Measurements from ENCODE around the gene RGS18. TPM values are rescaled to one million over a fixed set of nuclear protein-coding genes. Genes with fewer than 3 reads are reported as not detected.
"Not testable (repeated sequence)": the region's sequence is repeated elsewhere in the genome, so short reads cannot be mapped to it uniquely, and the experiment has no call there.

RGS18 gene
- total RNA-seq, 1 experiment from 2014 or later: not detected

DNA sequence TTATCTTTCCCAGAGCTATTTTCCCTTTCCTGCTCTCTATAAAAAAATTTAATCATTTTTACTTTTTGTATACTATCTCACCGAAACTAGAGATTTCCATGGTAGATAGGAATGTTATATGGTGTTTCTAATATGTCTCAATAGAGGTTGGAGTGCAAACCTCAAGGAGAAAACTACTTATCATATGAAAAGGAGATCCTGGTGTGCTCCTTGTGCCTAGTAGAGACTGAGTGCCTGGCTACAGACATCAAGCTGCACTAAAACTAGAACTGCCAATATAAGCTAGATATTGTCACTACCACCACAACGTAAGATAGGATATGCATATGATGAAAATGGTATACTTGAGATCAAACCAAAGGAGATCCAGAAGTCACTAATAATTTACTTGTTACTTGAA is 67.0 kb downstream of the RGS18 start:
- Histone ChIP-seq H3K9me3 (peaks cover 2% of the 10 kb centered on the region; the same call in 1 of the 2 replicates), H3K36me3 (no peaks in the 10 kb centered on the region), H3K27me3 (no peaks in the 10 kb centered on the region), H3K4me3 (no peak overlapping the region)
- no peak for DNase-seq

GRCh38 chr1:192225703-192226102 is 67.4 kb downstream of the RGS18 start:
- DNase-seq: no peak

GRCh38 chr1:192227330-192227729 is 69.1 kb downstream of the RGS18 start:
- H3K4me3 ChIP-seq: no peak overlapping the region
- no peaks in the 10 kb centered on the region for H3K36me3 ChIP-seq
- no peaks in the 10 kb centered on the region for H3K27me3 ChIP-seq
- peaks cover 2% of the 10 kb centered on the region; the same call in 1 of the 2 replicates for H3K9me3 ChIP-seq
- DNase-seq: no peak

More at GRCh38 chr1:192225703-192226102, 67.4 kb downstream of the RGS18 start:
- no peak overlapping the region for H3K4me3 ChIP-seq
- peaks cover 2% of the 10 kb centered on the region; the same call in 1 of the 2 replicates for H3K9me3 ChIP-seq
- H3K36me3 ChIP-seq: no peaks in the 10 kb centered on the region
- H3K27me3 ChIP-seq: no peaks in the 10 kb centered on the region

GRCh38 chr1:192227980-192228379 is 69.7 kb downstream of the RGS18 start:
- not testable (repeated sequence) for H3K9me3 ChIP-seq, H3K27me3 ChIP-seq, H3K4me3 ChIP-seq, H3K36me3 ChIP-seq, DNase-seq

- no peak for DNase-seq
- Histone ChIP-seq H3K36me3 (no peaks in the 10 kb centered on the region), H3K9me3 (no peaks in the 10 kb centered on the region), H3K4me3 (no peak overlapping the region), H3K27me3 (no peaks in the 10 kb centered on the region)
Measured at GRCh38 chr1:192232817-192233417, 74.7 kb downstream of the RGS18 start.

DNA sequence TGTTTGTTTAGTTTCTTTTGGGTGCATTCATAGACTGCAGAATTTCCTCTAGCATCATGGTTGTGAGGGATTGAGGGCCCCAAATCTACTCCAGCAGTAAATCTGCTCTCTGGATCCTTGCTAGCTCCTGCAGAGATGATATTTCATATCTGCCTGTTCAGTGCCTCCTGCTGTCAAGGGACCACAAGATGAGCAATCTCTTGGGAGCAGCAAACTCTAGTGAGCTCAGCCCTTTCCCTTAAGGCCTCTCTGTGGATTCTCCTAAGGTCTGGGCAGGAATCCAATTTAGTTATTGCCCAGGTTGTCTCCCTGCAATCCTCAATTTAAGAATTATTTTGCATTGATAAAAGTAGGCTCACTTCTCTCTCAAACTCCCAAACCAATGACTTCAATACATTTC is 76.9 kb downstream of the RGS18 start:
- H3K9me3 ChIP-seq: no peaks in the 10 kb centered on the region
- DNase-seq: no peak
- no peaks in the 10 kb centered on the region for H3K27me3 ChIP-seq
- no peaks in the 10 kb centered on the region for H3K36me3 ChIP-seq
- no peak overlapping the region for H3K4me3 ChIP-seq

Other genes starting within 250 kb of the RGS18 start
- not detected in 2 replicates for gene RGS21, start 158.5 kb downstream of the RGS18 start, total RNA-seq (2014; rRNA removed; shearing (Covaris generic); ENCODE audit: low replicate concordance)